ENCODE data around the gene SLC7A8.
A peak's percentile ranks its signal among the peaks of the same experiment; 100 is the strongest.

Gene SLC7A8

DNA sequence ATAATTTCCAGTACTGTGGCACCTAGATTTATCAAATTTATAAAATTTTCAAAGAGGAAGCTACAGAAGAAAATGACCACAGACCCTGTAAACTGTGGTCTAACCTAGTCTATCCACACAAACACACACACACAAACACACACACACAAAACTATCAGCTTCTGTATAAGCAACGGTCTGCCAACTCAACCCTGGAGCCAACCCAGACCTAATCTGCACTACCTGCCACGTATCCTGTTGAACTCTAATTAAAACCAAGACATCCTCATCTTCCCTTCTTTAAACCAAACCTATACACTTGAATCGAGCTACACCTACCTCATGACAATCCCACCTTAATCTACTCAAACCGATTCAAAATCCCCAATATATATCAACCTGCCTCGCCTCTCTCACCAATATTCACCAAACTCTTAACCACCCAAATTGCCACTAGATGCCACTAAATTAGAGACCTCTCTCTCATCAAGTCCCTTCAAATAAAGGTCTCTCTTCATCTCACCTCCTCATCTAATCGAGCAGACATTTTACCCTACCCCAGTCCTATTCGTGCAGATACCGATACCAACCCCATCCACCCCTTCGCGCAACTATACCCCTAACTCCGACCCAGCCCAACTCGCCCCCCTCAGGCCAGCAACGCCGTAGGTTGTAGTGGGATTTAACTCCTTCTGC is 89.3 kb downstream of the SLC7A8 start:
- in situ Hi-C loops (cut with MboI; ENCODE audit: low sequenced_read_pairs, unreplicated experiment) = no loop called here
- TF ChIP-seq, protein P1, sequence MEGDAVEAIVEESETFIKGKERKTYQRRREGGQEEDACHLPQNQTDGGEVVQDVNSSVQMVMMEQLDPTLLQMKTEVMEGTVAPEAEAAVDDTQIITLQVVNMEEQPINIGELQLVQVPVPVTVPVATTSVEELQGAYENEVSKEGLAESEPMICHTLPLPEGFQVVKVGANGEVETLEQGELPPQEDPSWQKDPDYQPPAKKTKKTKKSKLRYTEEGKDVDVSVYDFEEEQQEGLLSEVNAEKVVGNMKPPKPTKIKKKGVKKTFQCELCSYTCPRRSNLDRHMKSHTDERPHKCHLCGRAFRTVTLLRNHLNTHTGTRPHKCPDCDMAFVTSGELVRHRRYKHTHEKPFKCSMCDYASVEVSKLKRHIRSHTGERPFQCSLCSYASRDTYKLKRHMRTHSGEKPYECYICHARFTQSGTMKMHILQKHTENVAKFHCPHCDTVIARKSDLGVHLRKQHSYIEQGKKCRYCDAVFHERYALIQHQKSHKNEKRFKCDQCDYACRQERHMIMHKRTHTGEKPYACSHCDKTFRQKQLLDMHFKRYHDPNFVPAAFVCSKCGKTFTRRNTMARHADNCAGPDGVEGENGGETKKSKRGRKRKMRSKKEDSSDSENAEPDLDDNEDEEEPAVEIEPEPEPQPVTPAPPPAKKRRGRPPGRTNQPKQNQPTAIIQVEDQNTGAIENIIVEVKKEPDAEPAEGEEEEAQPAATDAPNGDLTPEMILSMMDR (IDR thresholded peaks at IDR 0.05; ENCODE audit: borderline replicate concordance, control extremely low read depth, extremely low read depth, insufficient read depth, missing control alignments) = peak; percentile 32
- no peak for DNase-seq (ENCODE audit: low spot score)

DNA sequence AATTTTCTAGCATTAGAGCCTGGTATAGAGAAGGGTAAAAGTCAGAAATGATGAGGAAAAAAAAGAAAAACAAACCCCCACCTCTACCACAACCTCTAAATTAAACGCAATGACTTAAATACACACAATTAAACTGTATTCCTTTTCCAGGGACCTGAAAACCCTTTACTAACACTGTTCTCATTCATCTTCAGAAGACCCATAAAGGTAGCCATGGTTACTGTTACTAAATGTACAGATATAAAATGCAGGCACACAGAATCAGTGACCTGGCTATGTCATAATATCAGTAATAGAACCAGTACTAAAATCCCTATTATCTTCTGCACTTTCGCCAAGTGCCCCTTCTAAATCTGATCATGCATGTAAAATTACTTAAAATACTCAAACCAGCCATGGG is 89.9 kb downstream of the SLC7A8 start:
- TF ChIP-seq, protein P1 (IDR thresholded peaks at IDR 0.05; ENCODE audit: borderline replicate concordance, control extremely low read depth, extremely low read depth, insufficient read depth, missing control alignments) = no peak
- no peak for DNase-seq (ENCODE audit: low spot score)
- in situ Hi-C loops (cut with MboI; ENCODE audit: low sequenced_read_pairs, unreplicated experiment) = no loop called here

DNA sequence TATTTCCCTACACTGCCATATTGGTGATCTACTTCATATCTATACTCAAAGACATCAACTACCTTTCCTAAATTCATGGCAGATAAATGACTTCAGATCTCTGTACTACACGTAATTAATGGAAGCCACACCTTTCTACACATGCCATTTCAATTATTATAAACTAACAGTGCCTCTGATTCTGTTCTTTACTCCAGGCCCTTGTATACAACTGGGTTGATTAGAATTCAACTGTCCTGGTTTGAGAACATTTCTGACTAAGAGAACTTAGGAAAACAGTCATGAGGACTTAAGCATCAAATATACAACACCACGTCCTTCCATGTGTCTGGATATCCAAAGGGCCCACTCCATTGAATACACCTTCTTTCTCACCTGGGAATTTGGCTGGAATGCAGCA is 90.4 kb downstream of the SLC7A8 start:
- in situ Hi-C loops (cut with MboI; ENCODE audit: low sequenced_read_pairs, unreplicated experiment) = no loop called here
- no peak for DNase-seq (ENCODE audit: low spot score)
- TF ChIP-seq, protein P1 (IDR thresholded peaks at IDR 0.05; ENCODE audit: borderline replicate concordance, control extremely low read depth, extremely low read depth, insufficient read depth, missing control alignments) = no peak

DNA sequence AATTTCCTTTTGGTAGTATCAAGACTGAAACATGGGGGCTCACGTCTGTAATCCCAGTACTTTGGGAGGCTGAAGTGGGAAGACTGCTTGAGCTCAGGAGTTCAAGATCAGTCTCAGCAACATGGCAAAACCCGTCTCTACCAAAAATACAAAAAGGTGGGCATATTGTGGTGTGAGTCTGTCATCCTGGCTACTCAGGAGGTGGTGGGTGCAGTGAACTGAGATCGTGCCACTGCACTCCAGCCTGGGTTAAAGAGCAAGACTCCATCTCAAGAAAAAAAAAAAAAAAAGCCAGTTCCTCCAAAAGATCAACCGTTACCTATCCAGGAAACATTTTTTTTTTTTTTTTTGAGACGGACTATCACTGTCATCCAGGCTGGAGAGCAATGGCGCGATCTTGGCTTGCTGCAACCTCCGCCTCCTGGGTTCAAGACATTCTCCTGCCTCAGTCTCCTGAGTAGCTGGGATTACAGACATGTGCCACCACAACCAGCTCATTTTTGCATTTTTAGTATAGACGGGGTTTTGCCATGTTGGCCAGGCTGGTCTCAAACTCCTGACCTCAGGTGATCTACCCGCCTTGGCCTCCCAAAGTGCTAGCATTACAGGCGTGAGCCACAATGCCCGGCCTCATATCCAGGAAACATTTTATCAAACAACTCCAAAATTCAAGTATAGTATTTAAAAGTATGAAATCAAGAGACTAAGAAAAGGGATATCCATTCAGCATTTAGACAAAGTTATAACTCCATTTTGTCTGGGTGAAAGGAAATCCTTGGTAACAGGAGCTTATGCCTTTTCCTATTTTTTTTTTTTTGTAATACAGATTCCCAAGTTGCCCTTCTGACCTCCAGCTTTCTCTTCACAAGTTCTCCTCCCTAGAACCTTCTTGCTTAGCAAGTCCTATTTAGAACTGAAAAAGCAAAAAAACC is 91.9 kb downstream of the SLC7A8 start:
- in situ Hi-C loops (cut with MboI; ENCODE audit: low sequenced_read_pairs, unreplicated experiment) = no loop called here
- DNase-seq (ENCODE audit: low spot score) = no peak
- TF ChIP-seq, protein P1 (IDR thresholded peaks at IDR 0.05; ENCODE audit: borderline replicate concordance, control extremely low read depth, extremely low read depth, insufficient read depth, missing control alignments) = no peak

DNA sequence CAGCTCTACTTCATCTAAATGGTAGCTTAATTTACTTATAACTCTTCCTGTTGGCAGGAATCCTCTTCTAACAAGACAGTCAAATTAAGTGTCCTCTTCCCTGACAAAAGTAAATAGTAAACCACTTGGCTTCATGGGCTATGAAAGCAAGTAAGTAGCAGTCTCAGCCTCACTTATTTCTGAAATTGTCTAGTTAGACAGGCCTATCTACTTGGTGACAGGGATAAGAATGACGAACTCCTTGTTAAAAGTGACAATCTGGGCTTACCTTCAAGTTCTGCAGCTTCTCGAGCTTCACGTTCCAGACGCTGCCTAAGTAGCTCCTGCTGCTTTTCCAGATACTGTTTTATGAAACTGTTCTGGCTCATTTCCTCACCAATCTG is 93.2 kb downstream of the SLC7A8 start:
- DNase-seq (ENCODE audit: low spot score) = no peak
- in situ Hi-C loops (cut with MboI; ENCODE audit: low sequenced_read_pairs, unreplicated experiment) = no loop called here
- TF ChIP-seq, protein P1 (IDR thresholded peaks at IDR 0.05; ENCODE audit: borderline replicate concordance, control extremely low read depth, extremely low read depth, insufficient read depth, missing control alignments) = no peak

DNA sequence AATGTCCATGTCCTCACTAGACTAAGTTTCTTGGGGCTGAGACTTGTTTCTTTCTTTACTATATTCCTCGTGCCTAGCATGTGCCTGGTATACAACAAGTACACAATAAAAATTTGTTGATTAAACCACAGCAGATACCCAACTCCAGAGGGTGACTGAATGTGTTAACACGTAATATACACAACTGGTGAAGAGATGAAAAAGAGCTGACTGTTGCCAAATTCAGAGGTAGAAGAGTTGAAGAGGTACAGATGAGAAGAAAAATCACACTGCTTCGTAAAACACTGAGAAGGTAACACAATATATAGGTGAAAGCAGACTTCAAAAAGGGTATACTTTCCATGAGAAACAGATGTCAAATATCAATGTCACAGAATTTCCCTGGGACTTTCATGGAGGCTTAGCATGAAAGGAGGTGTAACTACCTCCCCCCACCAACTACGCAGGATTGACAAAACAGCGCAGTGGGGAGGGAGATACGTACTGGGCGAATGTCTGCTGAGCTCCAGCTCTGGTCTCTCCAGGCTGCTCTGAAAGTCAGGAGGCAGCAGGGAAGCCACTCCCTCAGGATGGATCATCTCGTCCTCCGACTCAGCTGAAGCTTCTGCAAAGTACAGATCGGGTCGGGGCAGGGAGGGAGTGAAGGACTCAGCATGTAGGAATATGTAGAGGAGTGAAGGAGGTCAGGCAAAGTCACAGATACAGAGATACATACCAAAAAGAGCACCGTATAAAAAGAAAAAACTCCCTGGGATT is 93.8 kb downstream of the SLC7A8 start:
- no peak for DNase-seq (ENCODE audit: low spot score)
- TF ChIP-seq, protein P1 (IDR thresholded peaks at IDR 0.05; ENCODE audit: borderline replicate concordance, control extremely low read depth, extremely low read depth, insufficient read depth, missing control alignments) = no peak
- in situ Hi-C loops (cut with MboI; ENCODE audit: low sequenced_read_pairs, unreplicated experiment) = no loop called here

Measured in GM13976 (cell line).